ENCODE data around the gene FRMD4A.

Gene FRMD4A

DNA sequence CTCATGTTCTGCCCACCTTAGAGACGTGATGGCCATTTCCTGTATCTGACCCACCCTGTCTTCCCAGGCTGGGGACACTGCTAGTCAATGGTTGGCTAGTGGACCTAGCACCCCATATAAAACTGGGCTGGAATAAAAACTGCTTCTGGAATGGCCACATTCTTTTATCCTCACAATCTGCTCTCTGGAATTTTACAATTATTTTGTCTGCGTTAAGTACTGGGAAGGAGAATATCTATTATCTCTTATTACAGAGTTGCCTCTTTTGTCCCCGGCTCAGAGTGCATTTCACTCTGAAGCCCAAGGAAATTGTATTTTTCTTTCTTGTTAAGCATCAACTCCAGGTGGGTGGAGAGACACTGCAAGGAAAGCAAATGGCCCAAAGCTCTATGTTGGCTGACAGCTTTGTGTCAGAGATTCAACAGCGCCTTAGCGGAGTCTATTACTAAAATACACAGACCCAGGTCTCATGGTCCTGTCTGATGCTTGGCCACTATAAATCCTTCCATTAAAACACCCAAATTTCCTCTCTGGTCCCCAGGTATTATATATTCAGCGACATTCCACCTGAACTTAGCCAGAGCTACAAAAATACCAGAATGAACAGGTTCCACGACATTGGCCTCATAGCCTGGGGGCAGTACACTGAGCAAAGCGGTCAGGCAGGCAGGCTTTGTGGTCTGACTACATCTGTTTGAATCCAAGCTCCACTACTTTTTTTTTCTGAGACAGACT is 622.3 kb downstream of the FRMD4A start:
- DNase-seq: peak; percentile 13

DNA sequence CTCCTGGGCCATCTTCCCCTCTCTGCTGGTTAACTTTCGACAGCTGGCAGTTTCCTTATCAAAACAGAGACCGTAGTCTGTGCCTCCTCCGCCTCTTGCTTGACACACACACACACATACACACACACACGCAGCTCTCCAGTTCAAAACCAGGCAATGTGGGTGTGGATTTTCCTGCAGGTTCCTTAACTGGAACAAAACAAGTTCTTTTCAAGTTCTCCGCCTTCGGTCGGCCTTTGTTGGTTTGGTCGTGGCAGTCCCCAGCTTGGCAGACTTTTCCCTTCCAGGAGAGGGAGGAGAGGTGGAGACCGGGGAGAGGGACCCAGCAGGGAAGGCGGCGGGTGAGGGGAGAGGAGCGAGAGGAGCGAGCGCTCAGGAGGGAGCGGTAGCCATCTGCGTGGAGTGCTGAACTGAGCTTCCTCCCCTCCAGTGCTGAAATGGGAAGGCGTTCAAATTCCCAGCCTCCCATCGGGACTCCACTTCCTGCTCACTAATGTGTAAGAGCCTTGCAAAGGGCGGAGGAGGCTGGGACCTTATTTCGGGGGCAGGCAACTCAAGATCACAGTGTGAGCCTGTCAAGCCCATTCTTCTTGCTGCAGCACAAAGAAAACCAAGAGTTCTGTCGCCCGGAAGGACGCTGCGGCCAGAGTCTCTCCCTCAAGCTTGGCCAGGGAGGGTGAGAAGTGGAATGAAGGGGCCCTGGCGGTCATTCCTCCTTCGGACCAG is 623.4 kb downstream of the FRMD4A start:
- peak; percentile 10 for DNase-seq

DNA sequence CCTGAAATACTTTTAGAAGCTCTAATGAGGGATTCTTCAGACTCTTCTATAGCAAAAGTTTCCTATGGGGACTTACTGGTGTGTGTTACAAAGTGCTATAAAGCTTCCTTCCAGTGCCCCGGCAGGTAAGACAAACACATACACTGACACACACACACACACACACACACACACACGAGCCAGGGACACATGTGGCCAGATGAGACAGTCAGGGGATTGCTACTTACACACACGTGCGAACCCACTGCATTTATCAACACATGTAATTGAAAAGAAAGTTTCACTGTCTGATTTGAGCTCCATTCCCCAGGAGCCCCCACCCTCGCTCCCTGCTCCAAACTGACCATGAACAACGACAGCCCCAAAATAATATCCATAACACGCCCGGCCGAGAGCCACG is 624.1 kb downstream of the FRMD4A start:
- no peak for DNase-seq

DNA sequence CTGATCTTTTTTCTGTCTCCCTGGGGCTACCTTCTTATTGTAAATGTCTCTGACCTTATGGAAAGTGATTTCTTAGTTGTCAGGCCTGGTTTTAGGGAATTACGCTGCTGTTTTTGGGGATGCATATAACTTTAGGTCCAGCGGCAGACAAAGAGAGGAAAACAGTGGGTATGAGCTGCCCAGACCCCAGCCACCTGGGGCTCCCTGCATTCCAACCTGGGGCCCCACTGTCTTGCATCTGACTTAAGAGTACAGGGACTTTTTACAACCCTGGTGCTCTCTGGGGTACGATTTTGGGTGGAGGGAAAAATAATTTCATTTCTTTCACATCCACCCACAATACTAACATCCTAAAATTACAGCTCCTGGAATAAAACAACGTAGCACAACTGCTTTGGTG is 624.5 kb downstream of the FRMD4A start:
- DNase-seq: no peak

DNA sequence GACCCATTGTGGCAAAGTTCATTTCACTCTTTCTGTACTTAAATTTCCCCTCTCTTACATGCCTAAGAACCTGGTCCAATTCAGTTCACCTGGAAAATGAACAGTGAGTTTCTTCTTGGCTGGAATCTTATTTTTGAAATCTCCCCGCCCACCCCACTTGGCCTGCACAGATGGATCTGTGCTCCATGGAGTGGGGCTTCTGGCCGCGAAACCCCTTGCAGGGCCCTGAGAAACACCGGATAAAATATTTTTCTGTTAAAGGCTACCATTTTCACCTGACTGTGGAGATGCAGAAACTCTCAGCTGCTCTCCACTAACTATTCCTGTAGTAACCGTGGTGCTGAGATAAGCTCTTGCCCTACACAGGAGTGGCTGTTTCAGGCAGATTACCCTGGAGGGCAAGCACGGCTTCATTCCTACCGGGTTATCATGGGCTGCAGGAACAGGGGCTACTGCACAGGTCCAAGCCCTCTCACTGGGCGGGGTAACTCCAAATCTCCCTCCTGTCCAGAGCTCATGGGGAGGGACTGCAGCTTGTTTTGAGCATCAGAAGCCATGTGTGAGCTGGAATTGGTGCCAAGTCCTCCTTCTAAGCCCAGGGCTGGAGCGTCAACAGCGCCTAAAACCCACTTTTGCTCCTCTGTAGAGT is 625.1 kb downstream of the FRMD4A start:
- DNase-seq: no peak

DNA sequence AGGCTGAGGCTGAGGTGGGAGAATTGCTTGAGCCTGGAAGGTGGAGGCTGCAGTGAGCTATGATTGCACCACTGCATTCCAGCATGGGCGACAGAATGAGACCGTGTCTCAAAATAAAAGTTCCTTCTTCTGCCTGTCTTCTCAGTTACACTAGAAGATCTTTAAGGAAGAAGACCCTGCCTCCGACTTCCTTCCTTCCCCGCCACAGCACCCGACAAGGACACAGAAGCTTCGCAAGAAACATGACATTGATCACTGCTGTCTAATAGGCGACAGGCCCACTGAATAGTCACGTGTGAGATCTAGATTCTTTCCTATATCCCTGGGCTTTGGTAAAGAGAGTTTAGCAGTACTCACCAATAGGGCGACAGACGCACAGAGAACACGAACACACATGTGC is 625.8 kb downstream of the FRMD4A start:
- no peak for DNase-seq

DNA sequence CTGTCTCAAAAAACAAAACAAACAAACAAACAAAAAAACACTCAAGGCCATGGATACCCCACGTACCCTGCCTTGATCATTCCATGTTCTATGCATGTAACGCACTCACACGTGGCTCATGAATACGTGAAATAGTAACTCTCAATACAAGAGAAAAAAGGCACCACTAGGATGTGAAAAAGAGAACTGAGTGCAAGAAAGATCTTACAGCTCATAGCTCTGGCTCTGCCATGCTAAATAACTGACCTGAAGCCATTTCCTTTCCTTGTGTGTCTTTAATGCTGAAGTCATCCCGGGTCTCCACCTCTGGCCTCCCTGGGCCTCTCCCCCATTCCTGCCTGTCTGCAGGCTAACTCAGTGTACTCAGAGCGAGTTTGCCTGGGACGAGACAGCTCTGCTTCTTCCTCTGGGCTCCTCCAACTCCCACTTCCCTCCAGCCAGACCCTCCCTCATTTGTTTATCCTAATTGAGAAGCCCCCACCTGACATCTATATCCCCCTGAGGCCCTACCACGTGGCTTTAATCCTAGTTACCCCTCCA is 626.7 kb downstream of the FRMD4A start:
- DNase-seq: no peak

DNA sequence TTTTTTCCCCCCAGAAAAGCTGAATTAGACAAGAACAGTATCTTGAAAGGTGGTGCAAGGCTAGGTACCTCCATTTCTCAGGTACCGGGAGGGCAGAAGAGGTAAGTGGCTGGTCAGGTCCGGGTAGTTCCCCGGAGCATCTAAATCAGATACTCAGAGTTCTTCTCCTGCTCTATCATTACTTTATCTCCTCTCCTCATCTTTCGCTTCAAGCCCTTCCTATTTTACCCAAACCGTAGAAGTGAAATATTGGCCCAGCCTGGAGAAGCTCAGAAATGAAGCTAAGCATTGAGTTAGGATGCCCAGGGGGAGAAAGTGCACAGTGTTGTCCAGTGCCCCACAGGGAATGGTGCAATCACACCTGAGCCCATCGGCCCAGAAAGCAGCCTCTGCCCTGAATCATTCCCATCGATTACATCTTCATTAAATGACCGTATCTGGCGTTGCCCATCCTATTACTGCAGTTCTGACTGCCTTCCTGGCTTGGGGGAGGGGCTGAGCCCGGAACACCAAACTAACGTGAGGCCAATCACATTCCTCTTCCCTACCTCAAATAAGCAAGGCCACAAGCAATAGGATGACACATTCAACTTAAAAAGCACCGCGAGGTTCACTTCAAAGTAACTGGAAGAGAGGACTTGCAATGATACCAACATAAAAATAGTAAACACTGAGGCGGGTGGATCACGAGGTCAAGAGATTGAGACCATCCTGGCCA is 627.5 kb downstream of the FRMD4A start:
- DNase-seq: no peak

DNA sequence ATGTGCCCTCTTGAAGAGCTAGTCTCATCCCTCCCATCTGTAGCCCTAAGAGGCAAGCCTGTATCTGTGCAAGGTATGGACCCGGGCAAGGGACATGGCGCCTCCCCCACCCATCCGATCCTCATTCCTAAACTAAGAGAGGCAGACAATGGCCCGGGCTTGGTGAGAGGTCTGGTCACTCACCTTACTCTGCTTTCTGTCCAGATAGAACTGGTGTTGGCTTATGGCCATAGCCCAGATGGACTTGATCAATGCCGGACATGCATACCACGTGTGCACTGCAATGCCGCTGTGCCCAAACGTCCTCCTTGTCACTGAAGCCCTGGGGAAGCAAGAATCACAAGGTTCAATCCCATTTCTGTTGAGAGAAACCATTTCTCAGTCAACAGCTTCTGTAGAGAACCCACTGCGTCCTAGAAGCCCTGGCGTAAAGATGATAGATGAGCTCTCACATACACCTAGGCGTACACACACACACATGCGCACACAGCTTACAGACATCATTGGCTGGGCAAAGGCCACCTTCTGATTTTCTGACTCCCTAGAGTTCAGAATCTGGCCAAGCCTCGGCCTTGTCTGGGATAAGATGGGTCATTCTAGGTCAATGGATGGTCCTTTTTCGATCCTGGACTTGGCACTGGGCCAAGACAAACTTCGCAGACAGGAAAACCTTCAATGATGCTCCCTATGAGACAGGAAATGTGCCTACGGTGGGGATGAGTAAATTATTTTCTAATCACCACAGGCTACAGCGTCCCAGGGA is 629.4 kb downstream of the FRMD4A start:
- DNase-seq: no peak

DNA sequence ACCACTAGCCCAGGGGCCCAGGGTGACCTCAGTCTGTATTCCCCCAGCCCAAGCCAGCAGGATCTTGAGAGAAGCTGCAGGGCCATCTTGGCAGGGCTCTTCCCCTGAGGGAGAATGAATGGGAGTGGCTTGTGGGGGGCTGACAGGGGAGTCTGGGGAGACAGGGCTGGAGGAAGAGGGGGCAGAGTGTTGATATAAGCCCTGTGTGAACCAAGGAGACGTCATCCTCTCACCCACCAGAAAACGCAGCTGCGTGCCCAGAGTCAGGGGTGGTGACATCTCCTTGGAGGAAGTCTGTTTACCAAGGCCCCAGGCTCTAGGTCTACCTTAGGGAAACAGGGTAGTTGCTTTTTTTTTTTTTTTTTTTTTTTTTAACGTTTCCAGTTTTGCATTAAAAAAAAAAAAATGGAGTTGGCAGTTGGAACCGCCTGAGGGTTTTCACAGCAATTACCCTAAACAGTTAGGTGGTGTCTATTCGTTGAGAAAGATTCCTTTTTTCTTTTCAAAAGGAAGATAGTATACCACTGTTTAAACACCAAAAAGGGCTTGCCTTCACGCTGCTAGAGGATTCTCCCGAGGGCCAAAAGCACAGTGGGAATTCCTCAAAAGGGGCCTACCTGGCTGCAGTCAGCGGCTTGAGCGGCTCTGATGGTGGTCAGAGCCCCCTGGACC is 630.1 kb downstream of the FRMD4A start:
- no peak for DNase-seq

DNA sequence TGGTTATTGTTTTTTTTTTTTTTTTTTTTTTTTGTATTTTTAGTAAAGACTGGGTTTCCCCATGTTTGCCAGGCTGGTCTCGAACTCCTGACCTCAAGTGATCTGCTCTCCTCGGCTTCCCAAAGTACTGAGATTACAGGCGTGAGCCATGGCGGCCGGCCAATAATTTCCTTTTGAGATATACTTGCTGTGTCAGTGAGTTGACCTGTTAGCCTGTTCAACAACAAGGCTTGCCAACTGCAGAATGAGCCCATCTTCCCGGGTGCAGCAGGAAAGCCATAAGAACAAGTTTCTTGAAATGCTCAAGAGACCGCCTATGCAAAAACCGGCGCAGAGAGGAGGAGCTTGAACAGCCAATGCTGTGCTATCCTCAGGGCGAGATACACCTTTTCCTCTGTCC is 631.5 kb downstream of the FRMD4A start:
- no peak for DNase-seq

DNA sequence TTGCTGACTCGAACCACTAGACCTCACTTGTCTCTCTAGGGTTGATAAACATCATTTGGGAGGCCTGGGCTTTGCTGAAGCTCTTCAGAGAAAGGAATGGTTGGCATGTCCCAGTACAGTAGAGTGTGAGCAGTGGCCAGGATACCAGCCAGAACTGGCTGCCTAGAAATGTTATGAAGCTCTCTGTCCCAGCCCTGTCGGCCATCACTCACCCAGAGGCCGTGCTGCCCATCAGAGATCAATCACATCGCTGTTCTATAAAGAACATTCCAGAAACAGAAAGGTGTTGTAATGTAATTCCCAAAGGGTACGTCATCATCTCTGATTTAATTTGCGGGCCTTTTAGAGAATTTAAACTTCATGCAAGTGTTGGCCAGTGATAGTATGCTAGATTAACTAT is 632.5 kb downstream of the FRMD4A start:
- DNase-seq: no peak

DNA sequence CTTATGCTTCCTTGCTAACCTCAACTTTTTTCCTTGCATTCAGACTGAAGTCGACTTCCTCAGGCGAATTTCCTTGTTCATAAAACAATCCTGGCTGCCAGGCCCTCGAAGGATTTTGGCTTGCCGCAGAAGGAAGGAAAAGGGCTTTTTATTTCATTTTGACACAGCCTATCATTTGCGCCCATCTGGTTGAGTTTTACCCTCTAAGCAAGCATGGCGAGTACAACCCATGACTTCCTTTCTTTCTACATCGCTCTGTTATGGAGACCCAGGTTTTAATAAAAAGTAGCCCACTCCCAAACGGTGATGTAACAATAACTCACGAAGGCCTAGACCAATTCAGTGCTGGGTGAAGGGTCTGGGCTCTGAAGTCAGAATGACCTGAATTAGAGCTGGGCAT is 634.7 kb downstream of the FRMD4A start:
- DNase-seq: no peak

DNA sequence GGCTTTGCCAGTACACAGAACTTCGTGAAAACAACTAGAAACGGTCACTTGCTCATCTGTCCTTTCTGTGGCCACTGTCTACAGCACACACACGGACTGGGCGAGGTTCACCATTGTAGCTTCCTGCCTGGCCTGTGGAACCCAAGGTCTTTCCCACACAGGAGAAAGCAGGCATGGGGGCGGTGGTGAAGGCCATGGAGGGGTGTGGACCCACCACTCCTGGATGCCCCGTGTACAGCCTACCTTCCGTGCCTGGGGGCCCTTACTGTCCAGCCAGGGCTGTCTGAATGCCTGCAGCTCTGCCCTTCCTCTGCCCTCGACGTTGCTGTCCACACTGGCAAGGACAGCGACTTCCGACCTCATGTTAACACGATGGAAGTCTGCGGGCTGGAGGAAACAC is 635.1 kb downstream of the FRMD4A start:
- DNase-seq: no peak

DNA sequence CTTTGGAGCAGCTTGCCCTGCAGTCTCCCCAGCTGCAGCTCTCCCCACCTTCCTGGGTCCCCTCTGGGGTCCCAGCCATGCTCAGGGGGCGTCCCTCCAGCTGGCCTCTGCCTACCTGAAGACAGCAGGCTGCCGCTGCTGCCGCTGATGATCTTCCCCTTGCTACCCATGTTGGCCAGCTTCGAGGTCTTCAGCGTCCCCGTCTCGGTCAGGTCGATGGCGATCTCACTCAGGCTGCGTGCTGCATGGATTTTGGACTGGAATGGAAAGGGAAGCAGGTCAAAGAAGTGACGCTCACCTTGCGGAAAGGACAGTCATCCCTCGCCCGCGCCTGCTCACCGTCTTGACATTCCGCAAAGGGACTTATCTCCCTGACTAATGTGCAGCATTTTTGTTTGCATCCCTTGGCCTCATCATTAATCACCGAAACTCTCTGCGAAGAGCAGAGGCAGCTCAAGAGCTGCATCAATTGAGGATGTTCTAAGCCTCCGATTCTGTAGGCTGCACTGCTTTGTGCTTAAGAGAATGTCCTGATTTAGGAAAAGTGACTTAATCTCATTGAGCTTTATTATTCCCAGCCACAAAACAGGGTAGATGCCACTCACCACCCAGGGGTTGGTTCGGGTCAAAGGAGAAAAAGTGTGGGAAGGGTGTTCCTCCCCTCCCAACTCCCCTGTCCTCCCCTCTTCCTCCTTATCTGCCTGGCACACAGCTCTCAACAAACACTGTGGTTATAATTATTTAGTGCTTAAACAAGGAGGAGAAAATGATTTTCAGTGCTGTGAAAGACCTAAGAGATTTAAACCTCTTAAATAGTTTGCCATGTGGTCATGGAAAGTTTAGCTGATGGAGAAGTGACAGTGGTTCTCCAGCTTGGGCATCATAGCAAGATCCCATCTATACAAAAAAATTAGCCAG is 636.7 kb downstream of the FRMD4A start:
- DNase-seq: no peak

DNA sequence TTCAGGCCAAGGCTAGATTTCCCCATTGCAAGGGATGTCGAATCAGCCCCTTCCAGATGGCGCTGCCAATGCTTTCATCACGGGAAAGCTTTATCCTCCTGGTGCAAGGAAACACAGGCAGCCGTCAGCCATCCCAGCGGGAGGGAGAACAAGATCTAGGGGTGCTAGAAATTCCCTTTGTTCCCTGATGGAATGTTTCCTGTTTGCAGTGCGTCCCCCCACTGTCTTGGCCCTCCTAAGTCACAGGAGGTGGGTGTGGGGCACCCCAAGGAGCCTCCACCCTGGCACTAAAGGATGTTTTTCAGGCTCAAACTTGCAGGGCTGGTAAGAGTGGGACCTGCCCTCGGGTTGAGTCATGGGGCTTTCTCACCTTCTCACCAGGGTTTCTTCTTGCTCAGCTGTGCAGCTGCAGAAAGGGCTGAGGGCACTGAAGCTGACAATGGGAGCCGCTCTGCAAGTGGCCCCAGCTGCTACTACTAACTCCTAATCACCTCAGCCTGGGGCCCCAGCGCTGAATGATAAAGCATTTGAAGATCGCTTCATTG is 640.4 kb downstream of the FRMD4A start:
- no peak for DNase-seq

DNA sequence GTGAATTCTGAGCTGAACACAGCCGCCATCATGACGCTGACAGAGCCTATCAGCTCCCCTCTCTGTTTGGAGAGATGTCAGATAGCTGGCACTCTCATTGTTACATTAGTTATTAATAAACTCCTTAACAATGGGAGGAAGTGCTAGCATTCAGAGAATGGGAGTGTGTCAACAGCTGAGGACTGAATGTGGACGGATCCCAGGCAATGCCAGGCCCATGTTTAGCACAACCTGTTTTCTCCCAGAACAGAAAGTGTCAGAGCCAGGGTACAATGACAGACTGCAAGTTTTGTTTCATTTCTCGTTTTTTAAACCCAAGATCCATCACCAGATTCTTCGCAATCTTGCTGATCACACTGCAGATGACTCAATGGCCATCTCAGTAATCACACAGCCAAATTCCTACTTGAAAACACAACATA is 644.4 kb downstream of the FRMD4A start:
- no peak for DNase-seq

DNA sequence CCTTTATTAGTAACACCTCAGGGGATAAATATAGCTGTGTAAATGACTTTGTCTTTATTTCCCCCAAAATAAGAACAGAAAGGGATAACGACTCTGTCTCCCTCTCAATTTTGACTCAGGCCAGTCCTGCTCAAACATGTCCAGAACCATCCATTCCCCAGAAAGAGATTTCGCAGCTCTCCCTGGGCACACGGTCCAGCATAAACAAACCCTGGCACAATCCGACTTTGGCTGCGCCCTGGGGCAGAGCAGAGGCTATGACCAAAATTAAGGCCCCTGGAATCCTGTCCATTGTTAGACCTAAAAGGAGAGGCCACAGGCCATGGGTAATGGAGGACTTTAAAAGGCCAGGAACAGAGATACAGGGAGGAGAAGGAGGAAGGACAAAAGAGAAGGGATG is 644.8 kb downstream of the FRMD4A start:
- no peak for DNase-seq

DNA sequence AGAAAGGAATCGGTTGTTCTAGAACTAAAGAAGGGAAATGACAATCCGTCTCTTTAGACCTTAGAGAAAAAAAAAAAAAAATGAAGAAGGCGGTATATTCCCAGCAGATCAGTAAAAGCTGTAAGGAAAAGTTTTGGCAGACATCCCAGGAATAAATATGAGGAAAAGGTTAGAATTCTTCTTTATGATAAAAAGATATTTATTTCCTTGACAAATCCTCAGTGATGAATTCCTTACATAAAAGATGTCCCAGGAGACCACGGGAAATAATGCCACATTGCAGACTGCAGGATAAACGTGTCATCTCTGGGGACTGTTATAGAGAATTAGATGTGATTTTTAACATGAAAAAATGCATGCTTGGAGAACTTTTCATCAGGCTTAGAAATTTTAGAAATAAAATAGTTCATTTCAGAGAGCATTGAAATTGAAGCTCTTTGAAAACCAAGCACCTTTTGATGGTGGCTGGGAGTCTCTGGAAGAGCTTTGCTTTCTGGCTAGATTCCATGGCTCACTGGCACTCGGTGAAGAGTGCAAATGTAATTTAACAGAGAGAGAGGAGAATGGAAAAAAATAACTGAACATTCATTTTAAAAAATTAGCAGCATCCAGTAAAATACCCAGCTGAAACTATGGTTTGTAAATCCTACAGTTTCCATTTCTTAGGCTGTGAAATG is 645.8 kb downstream of the FRMD4A start:
- DNase-seq: no peak

Data from NCI-H2227 treated with DMSO at 0.1 percent for 48 hours (cell line).